Prostate gland (tissue), 2 donors: ENCODE measurements around the gene CDH13.

ENCODE experiments used
- CTCF ChIP-seq, 4 experiments: fragments of 200-600 bp in 2 of 4; fragments of 450-650 bp in 2 of 4; sonication (generic) in 2 of 4; IDR thresholded peaks; 1 replicate in 3 of 4; 2 replicates in 1 of 4; pipeline ENCODE4 v1.5.1; 2016 to 2019; ENCODE audit warnings: antibody characterized with exemption in 4 of 4, mild to moderate bottlenecking in 2 of 4, moderate library complexity in 2 of 4
- POLR2A ChIP-seq: fragments of 450-650 bp; IDR thresholded peaks from one replicate; pipeline ENCODE4 v1.6.1; 2016; ENCODE audit warnings: antibody characterized with exemption, mild to moderate bottlenecking

GRCh38 chr16:83791916-83792315 is 1165.1 kb downstream of the CDH13 start:
- TF ChIP-seq CTCF (IDR thresholded peaks at IDR 0.05) (no peak), POLR2A (no peak)
